ENCODE results near the gene KRTAP10-11. TPM values are rescaled to one million over a fixed set of nuclear protein-coding genes. Genes with fewer than 3 reads are reported as not detected.

KRTAP10-11 gene
- polyA plus RNA-seq, 2 of the 4 experiments (the other 2 are of a cell fraction): not detected

DNA sequence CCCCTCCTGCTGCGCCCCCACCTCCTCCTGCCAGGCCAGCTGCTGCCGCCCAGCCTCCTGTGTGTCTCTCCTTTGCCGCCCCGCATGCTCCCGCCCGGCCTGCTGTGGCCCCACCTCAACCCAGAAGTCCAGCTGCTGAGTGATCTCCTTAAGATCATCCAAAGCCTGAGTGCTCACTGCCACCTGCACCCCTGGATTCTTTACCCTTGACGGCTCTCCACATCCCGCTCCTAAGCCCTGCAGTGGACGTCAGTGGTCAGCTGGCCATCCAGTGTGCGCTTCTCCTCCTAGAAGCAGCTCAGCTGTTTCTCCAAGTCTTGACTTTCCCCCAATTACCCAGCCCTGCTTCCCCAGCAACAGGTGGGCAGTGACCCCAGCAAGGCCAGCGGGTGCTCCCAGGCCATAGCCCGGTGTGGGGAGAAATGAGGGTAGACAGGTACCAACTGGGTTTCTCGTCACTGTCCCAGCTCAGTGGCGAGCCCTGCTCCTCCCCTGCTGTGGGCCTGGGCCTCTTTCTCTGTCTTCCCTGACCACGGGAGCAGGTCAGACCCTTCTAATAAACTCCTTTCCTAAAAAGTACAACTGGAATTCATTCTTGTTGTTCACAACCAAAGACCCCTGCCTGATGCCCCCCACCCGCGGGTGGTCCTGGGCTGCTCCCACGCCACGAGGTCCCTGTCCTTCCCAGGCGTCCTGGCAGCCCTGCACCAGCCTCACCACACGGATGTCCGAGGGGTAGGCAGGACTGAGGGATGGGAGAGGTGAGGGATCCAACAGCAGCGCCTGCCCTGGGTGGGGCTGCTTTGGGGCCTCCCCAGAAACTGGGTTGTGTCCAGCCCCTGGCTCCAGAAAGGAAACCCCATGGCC, 44.4 kb upstream of the KRTAP10-11 start:
- no peaks in the 10 kb centered on the region for H3K9me3 ChIP-seq
- FAIRE-seq (no peak), DNase-seq (ENCODE audit: low read depth in 1 of 2, low spot score in 1 of 2) (no peak), ATAC-seq (no peak; a peak in 1 of 6 replicates)
- no peak overlapping the region for H3K4me3 ChIP-seq
- no peak overlapping the region for H3K4me2 ChIP-seq
- 77% methylated on average over 17 of the region's 23 CpGs for WGBS (ENCODE audit: missing lambda C conversion rate)
- no peak overlapping the region for H3K27ac ChIP-seq
- no peaks in the 10 kb centered on the region for H3K4me1 ChIP-seq
- ChIA-PET CTCF (interaction anchor here (0.6 kb wide), 1 partner anchor 49 kb away, joined by 3 read pairs; no protein-coding TSS in a partner anchor), POLR2A (no interaction called here)
- TF ChIP-seq CHD2 (IDR thresholded peaks at IDR 0.05; ENCODE audit: low read length, partially characterized antibody) (no peak), MAFK (IDR thresholded peaks at IDR 0.05; ENCODE audit: partially characterized antibody) (no peak), EHF (CRISPR knock-in tag; IDR thresholded peaks at IDR 0.05) (no peak), RFX5 (IDR thresholded peaks at IDR 0.05) (no peak), CBX2 (IDR thresholded peaks at IDR 0.05; ENCODE audit: borderline replicate concordance, low read depth) (no peak), KDM1A (IDR thresholded peaks at IDR 0.05; ENCODE audit: low read depth) (no peak)

DNA sequence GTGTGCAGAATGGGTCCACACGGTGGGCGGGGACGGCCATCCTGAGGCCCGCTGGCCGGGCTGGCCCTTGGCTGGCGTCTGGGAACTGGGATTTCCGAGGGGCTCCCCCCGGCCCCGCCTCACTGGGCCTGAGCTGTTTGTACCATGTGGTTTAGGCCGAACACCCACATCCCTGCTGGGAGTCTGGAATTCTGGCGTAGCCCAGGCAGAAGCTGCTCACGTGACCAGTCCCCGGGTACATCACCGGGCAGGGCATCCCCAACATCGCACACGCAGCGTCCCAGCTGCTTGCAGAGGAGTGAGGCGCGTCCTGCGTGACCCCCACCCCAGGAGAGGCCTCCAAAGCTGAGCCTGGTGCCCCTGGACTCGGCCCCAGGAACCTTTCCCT, 43.8 kb upstream of the KRTAP10-11 start:
- no peak for FAIRE-seq
- 60% methylated on average over 1 of the region's 21 CpGs for WGBS (ENCODE audit: missing lambda C conversion rate)
- no peak for ATAC-seq
- Histone ChIP-seq H3K4me3 (no peak overlapping the region), H3K4me2 (no peak overlapping the region), H3K9me3 (no peaks in the 10 kb centered on the region), H3K4me1 (no peaks in the 10 kb centered on the region), H3K27ac (no peak overlapping the region)
- DNase-seq (ENCODE audit: low read depth in 1 of 2, low spot score in 1 of 2): no peak
- ChIA-PET CTCF (no interaction called here), POLR2A (no interaction called here)
- TF ChIP-seq, protein P1, sequence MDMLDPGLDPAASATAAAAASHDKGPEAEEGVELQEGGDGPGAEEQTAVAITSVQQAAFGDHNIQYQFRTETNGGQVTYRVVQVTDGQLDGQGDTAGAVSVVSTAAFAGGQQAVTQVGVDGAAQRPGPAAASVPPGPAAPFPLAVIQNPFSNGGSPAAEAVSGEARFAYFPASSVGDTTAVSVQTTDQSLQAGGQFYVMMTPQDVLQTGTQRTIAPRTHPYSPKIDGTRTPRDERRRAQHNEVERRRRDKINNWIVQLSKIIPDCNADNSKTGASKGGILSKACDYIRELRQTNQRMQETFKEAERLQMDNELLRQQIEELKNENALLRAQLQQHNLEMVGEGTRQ (IDR thresholded peaks at IDR 0.05): no peak
- TF ChIP-seq RNF2 (IDR thresholded peaks at IDR 0.05; ENCODE audit: borderline replicate concordance, low read depth) (no peak), KDM1A (IDR thresholded peaks at IDR 0.05; ENCODE audit: low read depth) (no peak)
- TF ChIP-seq, protein P2, sequence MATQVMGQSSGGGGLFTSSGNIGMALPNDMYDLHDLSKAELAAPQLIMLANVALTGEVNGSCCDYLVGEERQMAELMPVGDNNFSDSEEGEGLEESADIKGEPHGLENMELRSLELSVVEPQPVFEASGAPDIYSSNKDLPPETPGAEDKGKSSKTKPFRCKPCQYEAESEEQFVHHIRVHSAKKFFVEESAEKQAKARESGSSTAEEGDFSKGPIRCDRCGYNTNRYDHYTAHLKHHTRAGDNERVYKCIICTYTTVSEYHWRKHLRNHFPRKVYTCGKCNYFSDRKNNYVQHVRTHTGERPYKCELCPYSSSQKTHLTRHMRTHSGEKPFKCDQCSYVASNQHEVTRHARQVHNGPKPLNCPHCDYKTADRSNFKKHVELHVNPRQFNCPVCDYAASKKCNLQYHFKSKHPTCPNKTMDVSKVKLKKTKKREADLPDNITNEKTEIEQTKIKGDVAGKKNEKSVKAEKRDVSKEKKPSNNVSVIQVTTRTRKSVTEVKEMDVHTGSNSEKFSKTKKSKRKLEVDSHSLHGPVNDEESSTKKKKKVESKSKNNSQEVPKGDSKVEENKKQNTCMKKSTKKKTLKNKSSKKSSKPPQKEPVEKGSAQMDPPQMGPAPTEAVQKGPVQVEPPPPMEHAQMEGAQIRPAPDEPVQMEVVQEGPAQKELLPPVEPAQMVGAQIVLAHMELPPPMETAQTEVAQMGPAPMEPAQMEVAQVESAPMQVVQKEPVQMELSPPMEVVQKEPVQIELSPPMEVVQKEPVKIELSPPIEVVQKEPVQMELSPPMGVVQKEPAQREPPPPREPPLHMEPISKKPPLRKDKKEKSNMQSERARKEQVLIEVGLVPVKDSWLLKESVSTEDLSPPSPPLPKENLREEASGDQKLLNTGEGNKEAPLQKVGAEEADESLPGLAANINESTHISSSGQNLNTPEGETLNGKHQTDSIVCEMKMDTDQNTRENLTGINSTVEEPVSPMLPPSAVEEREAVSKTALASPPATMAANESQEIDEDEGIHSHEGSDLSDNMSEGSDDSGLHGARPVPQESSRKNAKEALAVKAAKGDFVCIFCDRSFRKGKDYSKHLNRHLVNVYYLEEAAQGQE (IDR thresholded peaks at IDR 0.05): no peak

DNA sequence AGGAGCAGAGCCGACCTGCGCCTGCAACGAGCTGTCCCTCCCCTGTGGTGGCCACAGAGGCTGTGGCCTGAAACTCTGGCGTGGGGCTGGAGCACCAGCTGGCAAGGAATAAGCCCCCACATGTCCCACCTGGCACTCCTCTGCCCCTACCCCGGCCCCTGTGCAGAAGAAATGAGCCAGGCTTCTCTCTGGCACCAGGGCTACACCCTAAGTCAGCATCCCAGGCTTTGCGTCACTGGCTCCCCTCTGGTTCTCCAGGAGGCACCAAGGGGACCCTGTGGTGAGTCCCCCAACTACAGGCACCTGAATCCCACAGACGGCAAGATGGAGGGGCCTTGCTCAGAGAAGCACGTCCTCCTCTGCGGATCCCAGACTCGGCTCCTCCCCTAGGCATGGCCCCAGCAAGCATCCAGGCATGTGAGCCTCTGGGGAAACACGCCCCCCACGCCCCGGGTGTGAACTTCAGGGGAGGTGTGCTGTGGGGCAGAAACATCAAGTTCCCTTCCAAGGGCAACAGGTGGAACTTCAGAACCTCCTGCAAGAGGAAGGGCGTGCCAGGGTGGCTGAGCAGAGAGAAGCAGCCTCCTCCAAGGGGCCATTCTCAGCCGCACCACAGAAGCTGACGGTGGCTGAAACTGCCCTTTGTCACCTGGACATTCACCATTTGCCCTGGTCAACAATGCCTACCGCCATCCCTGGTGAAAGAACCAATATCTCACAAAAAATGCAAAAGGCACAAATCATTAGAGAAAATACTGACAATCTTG, 42.9 kb upstream of the KRTAP10-11 start:
- DNase-seq (ENCODE audit: low read depth in 1 of 2, low spot score in 1 of 2) (no peak), FAIRE-seq (no peak), ATAC-seq (no peak)
- Histone ChIP-seq H3K27ac (no peak overlapping the region), H3K4me3 (no peak overlapping the region), H3K4me1 (no peaks in the 10 kb centered on the region), H3K9me3 (no peaks in the 10 kb centered on the region), H3K4me2 (no peak overlapping the region)
- CTCF ChIA-PET: no interaction called here
- TF ChIP-seq EP300 (IDR thresholded peaks at IDR 0.05): no peak
- no peak for TF ChIP-seq JUN (IDR thresholded peaks at IDR 0.05)
- no peak for TF ChIP-seq HOXA7 (CRISPR knock-in tag; IDR thresholded peaks at IDR 0.05)
- TF ChIP-seq ZFP36 (IDR thresholded peaks at IDR 0.05; ENCODE audit: borderline replicate concordance, partially characterized antibody): no peak
- TF ChIP-seq BHLHE40 (IDR thresholded peaks at IDR 0.05; ENCODE audit: low read depth, low read length): no peak
- WGBS (ENCODE audit: missing lambda C conversion rate): 18% methylated on average over 10 of the region's 17 CpGs
- POLR2A ChIA-PET: no interaction called here

Measured in A549 (cell line).